ENCODE results near the gene PTPRQ.

PTPRQ gene

GRCh38 chr12:80411787-80412186 is 32.2 kb upstream of the PTPRQ start:
- no peak for DNase-seq (ENCODE audit: low read depth)
- TF ChIP-seq CTCF (IDR thresholded peaks at IDR 0.05; ENCODE audit: control insufficient read depth, insufficient read depth, low read depth, low read length, missing control alignments) = no peak
- H3K4me3 ChIP-seq (ENCODE audit: control insufficient read depth, low read depth, low read length) = no peak overlapping the region

GRCh38 chr12:80412343-80412953 is 31.6 kb upstream of the PTPRQ start:
- DNase-seq (ENCODE audit: low read depth) = peak; percentile 23
- H3K4me3 ChIP-seq (ENCODE audit: control insufficient read depth, low read depth, low read length) = no peak overlapping the region
- peak; percentile 60 for TF ChIP-seq CTCF (IDR thresholded peaks at IDR 0.05; ENCODE audit: control insufficient read depth, insufficient read depth, low read depth, low read length, missing control alignments)

- DNase-seq (ENCODE audit: low read depth) = no peak
- no peak for TF ChIP-seq CTCF (IDR thresholded peaks at IDR 0.05; ENCODE audit: control insufficient read depth, insufficient read depth, low read depth, low read length, missing control alignments)
- no peak overlapping the region for H3K4me3 ChIP-seq (ENCODE audit: control insufficient read depth, low read depth, low read length)
Measured at GRCh38 chr12:80413462-80413861, 30.6 kb upstream of the PTPRQ start.

- no peak for DNase-seq (ENCODE audit: low read depth)
- no peak for TF ChIP-seq CTCF (IDR thresholded peaks at IDR 0.05; ENCODE audit: control insufficient read depth, insufficient read depth, low read depth, low read length, missing control alignments)
- H3K4me3 ChIP-seq (ENCODE audit: control insufficient read depth, low read depth, low read length) = no peak overlapping the region
Measured at GRCh38 chr12:80415466-80415865, 28.6 kb upstream of the PTPRQ start.

GRCh38 chr12:80419644-80420043 is 24.4 kb upstream of the PTPRQ start:
- DNase-seq (ENCODE audit: low read depth) = no peak
- TF ChIP-seq CTCF (IDR thresholded peaks at IDR 0.05; ENCODE audit: control insufficient read depth, insufficient read depth, low read depth, low read length, missing control alignments) = no peak
- no peak overlapping the region for H3K4me3 ChIP-seq (ENCODE audit: control insufficient read depth, low read depth, low read length)

GRCh38 chr12:80420075-80420474 is 24.0 kb upstream of the PTPRQ start:
- no peak overlapping the region for H3K4me3 ChIP-seq (ENCODE audit: control insufficient read depth, low read depth, low read length)
- TF ChIP-seq CTCF (IDR thresholded peaks at IDR 0.05; ENCODE audit: control insufficient read depth, insufficient read depth, low read depth, low read length, missing control alignments) = no peak
- no peak for DNase-seq (ENCODE audit: low read depth)

- DNase-seq (ENCODE audit: low read depth) = peak; percentile 20
- TF ChIP-seq CTCF (IDR thresholded peaks at IDR 0.05; ENCODE audit: control insufficient read depth, insufficient read depth, low read depth, low read length, missing control alignments) = no peak
- no peak overlapping the region for H3K4me3 ChIP-seq (ENCODE audit: control insufficient read depth, low read depth, low read length)
Measured at GRCh38 chr12:80422550-80422949, 21.5 kb upstream of the PTPRQ start.
